Stimulated activated CD4-positive, alpha-beta T cell treated with anti-CD3 and anti-CD28 coated beads, Interleukin-1b, Interleukin-23, amount 100 ng/mL, for 48 hours (primary cell): ENCODE results near the gene SMYD3.

Experiments used
- DNase-seq: peaks from one replicate; pipeline ENCODE4 v3.0.0-alpha.2; 2020

Gene SMYD3

GRCh38 chr1:246513619-246514343 lies 6.7 kb upstream of the SMYD3 start:
- DNase-seq, result no peak

DNA sequence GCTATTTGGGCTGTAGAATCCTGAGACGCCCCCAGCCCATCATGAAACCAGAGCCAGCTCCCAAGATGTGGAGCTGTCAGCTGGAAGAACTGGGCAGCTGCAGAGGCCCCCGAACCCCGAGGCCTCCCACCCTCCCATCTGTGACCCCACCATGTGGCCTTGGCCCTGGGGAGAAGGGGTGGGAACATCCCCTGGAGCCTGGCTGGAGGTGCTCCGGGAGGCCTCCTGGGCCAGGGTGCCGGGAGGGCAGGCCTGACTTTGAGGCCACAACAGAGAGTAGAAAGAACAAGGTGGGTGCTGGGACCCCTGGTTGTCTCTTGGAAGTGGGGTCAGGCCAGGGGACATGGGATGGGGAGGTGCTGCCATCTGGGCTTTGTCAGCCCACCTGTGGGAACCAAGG lies 6.0 kb upstream of the SMYD3 start:
- DNase-seq, result no peak

GRCh38 chr1:246512635-246513034 lies 5.6 kb upstream of the SMYD3 start:
- no peak for DNase-seq

GRCh38 chr1:246512230-246512629 lies 5.2 kb upstream of the SMYD3 start:
- no peak for DNase-seq

- DNase-seq, result no peak
Observed at GRCh38 chr1:246511203-246511602, 4.1 kb upstream of the SMYD3 start.

DNA sequence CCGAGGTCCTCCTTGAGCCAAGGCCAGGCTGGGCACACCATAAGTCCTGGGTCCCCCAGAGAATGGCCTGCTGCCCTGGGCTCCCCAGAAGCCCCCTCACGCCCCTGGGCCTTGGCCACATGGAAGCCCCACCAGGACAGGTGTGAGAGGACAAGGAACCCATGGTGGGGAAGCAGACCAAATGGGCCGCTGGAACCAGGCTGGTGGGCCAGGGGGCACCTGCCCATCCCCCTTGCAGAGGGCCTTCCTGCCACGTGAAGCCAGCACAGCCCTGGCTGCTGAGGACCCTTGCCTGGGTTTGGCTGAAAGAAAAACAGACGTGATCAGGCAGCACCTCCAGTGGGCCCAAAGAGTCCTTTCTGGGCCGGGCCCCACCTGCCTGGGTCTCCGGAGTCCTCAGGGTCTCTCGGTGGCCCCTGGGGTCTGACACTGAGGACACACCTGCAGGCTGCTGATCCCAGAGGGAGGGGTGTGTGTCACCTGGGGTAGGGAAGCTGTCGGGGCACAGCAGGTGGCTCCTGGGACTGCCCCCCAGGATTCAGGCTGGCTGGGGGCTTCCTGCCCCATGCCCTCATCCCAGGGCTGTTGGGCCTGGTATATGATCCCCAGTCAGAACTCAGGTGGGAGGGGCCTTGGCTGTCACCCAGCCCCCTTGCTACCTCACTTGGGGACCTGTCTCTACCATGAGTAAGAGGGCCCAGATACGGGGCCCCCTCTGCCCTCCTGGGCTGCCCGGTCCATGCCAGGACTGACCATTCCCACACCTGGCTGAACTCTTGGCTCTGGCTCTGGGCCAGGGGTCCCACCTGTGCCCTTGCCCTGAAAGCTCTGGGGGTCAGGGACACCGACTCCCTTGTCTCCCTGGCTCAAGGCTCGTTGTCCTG lies 3.3 kb upstream of the SMYD3 start:
- no peak for DNase-seq

- DNase-seq, result no peak
Observed at GRCh38 chr1:246508897-246509688, 2.0 kb upstream of the SMYD3 start.

DNA sequence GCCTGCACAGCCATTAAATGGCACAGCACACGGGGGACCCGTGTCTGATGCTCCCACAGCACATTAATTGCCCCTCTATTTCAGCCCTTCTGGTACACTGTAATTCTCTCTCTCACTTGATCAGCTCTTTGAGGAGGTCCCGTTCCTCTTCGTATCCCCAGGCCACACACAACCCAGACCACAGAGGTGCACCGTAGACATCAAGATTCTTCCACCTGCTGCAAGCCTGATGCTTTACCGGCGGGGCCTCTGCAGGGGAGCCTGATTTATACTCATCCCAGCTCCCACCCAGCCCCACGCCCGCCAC lies 759 bp downstream of the SMYD3 start:
- DNase-seq, result no peak

DNA sequence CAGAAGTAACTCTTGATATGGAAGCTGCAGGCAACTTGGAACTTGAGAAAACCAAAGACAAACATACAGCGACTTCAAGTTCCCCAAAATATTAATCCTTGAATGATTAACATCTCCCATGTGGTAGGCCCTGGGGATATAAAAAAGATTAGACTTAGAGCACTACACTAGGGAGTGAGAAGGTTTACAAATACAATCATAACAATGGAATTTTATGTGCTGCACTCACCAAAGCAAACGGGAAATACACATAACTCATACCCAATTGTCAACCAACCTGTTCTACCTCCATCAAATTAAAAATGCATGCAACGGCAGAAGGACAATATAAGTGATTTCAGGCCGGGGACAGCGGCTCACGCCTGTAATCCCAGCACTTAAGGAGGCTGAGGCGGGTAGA lies 3.7 kb downstream of the SMYD3 start:
- DNase-seq, result no peak

DNA sequence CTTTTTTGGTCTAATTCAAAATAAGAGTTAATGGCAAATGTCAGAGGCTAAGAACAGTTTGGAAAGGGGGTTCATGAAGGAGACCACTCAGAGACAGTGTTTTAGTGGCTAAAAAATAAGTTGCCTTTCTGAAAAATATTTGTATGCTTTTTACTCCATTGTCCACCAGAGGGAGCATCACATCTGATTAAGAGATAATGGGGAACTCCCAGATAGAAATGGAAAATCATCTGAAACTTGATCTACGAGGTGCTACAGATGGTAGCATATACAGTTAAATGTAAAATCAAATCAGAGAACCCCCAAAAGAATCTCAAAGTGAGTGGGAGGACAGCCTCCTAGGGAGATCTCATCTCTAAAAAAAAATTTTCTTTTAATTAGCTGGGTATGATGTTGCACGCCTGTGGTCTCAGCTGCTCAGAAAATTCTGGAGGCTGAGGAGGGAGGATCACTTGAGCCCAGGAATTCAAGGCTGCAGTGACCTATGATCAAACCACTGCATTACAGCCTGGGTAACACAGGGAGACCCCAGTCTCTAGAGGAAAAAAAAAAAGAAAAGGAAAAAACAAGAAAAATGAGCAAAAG lies 9.7 kb downstream of the SMYD3 start:
- DNase-seq, result no peak

DNA sequence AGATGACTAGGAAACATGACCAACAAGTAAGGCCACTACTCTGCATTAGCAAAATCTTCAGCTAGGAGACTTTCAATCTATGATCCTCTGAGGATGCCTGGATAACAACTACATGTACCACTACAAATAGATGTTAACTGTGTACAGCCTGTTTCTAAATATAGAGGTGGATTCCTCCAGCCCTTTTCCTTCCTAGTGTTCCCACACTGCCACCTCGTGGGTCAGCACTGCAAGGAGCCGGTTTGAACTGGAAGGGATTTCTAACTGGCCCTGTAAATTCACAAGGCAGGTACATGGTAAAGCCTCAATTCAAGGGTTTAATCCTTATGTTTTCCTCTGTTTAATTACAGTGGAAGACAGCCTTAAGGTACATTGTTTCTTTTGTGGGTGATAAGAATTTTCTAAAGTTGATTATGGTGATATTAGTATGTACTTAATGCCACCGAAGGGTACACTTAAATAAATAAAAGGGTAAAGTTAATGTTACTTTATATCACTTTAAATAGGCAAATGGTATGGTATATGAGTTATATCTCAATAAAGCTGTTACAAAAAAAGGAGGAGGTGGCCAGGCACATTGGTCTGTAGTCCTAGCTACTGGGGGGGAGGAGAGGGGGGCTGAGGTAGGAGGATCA lies 14.4 kb downstream of the SMYD3 start:
- peak; percentile 46 for DNase-seq

- DNase-seq, result no peak
Observed at GRCh38 chr1:246491551-246492053, 15.5 kb downstream of the SMYD3 start.

- DNase-seq, result no peak
Observed at GRCh38 chr1:246488674-246489073, 18.4 kb downstream of the SMYD3 start.

- no peak for DNase-seq
Observed at GRCh38 chr1:246483569-246483933, 23.5 kb downstream of the SMYD3 start.

- no peak for DNase-seq
Observed at GRCh38 chr1:246482805-246483568, 24.1 kb downstream of the SMYD3 start.

- DNase-seq, result no peak
Observed at GRCh38 chr1:246479061-246479460, 28.0 kb downstream of the SMYD3 start.

GRCh38 chr1:246477634-246478033 lies 29.4 kb downstream of the SMYD3 start:
- no peak for DNase-seq

DNA sequence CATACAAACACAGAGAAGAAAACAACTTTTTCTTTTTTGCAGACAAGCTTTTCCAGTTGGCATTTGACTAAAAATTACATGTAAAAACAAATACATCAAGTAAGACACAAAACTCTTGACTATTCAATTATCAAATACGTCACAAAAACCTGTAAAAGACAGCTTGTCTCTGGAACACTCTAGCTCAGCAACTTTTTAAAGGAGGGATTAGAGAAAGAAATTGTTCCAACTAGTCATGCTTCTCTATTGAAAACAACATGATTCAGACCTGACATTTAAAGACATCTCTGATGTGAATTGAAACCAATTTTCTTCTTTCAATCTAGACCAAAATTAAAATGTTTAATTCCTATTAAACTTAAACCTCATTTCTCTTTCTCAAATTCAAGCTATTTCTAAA lies 30.3 kb downstream of the SMYD3 start:
- no peak for DNase-seq

- no peak for DNase-seq
Observed at GRCh38 chr1:246471688-246472087, 35.4 kb downstream of the SMYD3 start.

DNA sequence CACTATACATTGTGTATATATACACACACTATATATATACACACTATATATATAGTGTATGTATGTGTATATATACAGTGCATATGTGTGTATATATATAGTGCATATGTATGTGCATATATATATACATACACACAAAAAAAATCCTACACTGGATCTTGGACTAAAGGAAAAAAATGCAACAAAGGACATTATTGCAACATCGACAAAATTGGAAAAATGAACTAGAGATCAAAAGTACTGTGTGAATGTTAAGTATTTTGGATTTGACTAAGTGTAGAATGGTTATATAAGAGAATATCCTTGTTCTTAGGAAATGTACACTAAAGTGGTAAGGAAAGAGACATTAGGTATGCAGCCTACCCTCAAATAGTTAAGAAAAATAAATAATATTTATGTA lies 36.5 kb downstream of the SMYD3 start:
- DNase-seq, result no peak

- DNase-seq, result no peak
Observed at GRCh38 chr1:246462986-246463385, 44.1 kb downstream of the SMYD3 start.

GRCh38 chr1:246460406-246460805 lies 46.7 kb downstream of the SMYD3 start:
- no peak for DNase-seq
